PFSK-1 (cell line): ENCODE measurements around the gene SREBF1.

Source experiments
- FOXP2 ChIP-seq: optimal IDR thresholded peaks from 2 replicates; pipeline ENCODE3; 2011; ENCODE audit warnings: borderline replicate concordance, control low read depth, inconsistent platforms; ENCODE audit not compliant: insufficient read depth; ENCODE audit errors: extremely low read length, extremely low read depth
- POLR2AphosphoS5 ChIP-seq: IDR thresholded peaks from 2 replicates; pipeline ENCODE4 v1.6.1; 2012; ENCODE audit warnings: low read depth, mild to moderate bottlenecking, control low read depth, low read length, moderate library complexity
- REST ChIP-seq, 2 experiments: IDR thresholded peaks; 2 replicates each; pipeline versions ENCODE4 v1.6.1 to v1.8.0; 2011 to 2012; ENCODE audit warnings: low read depth in 2 of 2, low read length in 2 of 2, control low read depth in 1 of 2, inconsistent platforms in 1 of 2, mild to moderate bottlenecking in 1 of 2, moderate library complexity in 1 of 2; ENCODE audit not compliant: insufficient read depth in 1 of 2
- SIN3A ChIP-seq: IDR thresholded peaks from 2 replicates; pipeline ENCODE4 v1.6.1; 2012; ENCODE audit warnings: mild to moderate bottlenecking, low read length, moderate library complexity, borderline replicate concordance; ENCODE audit not compliant: insufficient read depth
- TAF1 ChIP-seq: IDR thresholded peaks from 2 replicates; pipeline ENCODE4 v1.6.1; 2012; ENCODE audit warnings: low read length, control low read depth, borderline replicate concordance; ENCODE audit not compliant: insufficient read depth

GRCh38 chr17:17842111-17842876, 5.5 kb upstream of the SREBF1 start:
- TF ChIP-seq POLR2AphosphoS5 (no peak), SIN3A (no peak), FOXP2 (no peak), REST (IDR thresholded peaks at IDR 0.05; ENCODE audit: insufficient read depth in 1 of 2, low read depth in 2 of 2, low read length in 2 of 2) (no peak), TAF1 (no peak)
